A549 treated with Mapracorat at 1 μM for 4 hours (cell line): ENCODE results near the gene STIL. TPM values are rescaled to one million over a fixed set of nuclear protein-coding genes. Genes with fewer than 3 reads are reported as not detected.

Source experiments
- total RNA-seq: library from RNA; stranded (reverse); fragments of 200-300 nt; extraction: Qiagen RNA extraction; gene quantifications from 5 replicates; pipeline ENCODE4 v1.2.3, GENCODE V29; 2022

Gene STIL
- total RNA-seq = 8.6 to 10.6 TPM (median 9.9 TPM) in 5 replicates

DNA sequence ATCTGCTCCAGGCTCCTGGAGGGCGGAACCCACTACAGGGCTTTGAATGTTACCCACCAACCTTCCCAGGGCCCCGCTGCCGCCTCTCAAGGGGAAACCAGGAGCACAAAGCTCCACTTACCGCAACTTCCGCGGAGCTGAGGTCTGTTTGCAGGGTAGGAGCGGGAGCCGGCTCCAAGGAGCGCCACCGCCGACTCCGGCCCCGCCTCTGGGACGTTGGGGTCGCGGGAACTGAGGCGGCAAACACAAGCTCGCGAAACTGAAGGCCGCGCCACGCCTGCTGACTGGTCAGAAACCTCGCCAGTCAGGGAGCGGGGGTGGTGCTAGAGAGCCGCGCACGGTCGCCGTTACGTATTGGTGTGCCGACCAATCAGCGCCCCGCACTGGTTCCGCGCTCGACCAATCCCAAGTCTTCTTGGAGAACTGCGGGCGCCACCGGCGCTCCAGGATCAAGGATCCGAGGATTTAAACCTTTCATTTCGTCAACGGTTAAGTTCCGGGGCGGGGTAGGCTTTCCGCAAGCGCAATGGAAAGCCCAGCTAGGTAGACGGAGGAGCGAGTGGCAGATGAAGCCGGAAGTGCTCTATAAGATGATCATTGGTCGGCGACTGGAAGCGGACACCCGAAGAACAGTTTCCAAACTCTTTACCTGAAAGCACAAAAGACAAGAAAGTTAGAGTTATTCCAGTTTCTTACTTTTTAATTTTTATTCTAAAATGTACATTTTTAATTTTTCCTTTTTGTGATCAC is at the start of gene STIL:
Gene STIL, minus strand, starts transcription at position 233 of the 750 bp plus-strand sequence. CDS start 3,828 bp downstream, outside the sequence.

DNA sequence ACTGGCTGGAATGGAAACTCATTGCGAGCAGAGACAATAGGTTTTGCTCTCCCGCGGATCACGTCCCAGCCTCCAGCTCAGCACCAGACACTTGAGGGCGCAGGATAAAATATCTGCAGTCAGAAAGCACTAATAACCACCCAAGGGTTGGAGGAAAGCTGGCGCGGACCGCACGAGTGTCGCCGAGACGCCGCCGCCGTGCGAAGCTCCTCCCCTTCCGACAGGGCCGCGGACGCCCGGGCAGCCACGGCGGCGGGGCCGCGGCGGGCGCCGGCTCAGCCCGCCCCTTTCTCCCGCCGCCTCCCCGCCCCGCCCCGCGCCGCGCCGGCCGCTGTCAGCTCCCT is 19.6 kb upstream of the STIL start, which contains the start of gene CMPK1:
Gene CMPK1, plus strand, starts transcription at position 213 of the 344 bp plus-strand sequence. CDS start 156 bp downstream, outside the sequence.

DNA sequence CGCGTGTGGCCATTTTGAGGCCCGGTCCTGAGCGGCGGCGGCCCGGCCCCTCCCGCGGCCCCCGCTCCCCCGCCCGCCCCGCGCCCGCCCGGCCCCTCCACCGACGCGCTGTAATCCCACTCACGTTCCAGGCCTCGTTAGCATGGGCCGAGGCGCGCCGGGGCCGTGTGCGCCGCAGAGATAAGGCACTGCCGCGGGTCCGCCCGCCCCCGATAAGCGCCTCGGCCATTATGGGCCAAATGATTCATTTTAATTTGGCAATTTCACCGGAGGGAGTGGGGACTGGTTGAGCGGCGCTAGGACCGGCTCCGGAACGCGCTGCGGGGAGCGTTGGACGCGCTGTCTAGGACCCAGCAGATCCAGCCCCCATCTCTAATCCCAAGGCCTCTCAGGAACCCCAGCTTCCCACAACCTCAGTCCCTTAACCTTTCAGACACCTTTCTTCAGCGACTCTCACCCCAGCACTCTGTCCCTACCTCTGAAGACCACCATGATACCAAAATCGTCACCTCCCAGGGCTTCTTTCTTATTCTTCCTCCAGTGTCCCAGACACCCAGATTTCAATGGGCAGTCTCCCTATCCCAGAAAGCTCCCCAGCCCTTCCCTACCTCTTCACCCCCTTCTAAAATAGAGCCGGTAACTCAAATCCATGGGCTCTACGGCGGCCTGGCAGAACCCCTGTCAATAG is 81.6 kb downstream of the STIL start, which contains the start of gene TAL1:
Gene TAL1, minus strand, starts transcription at position 39 of the 688 bp plus-strand sequence. CDS start 6,337 bp downstream, outside the sequence.

Other genes with a start within 250 kb of the STIL start
- not detected in 5 replicates for gene CYP4Z1, start 246.9 kb downstream of the STIL start, total RNA-seq
- not detected in 5 replicates for gene CYP4A22, start 176.7 kb downstream of the STIL start, total RNA-seq
- 6.9 to 9.5 TPM (median 8.0 TPM) in 5 replicates for gene PDZK1IP1, start 124.1 kb downstream of the STIL start, total RNA-seq
- gene TAL1, start 81.9 kb downstream of the STIL start, total RNA-seq = not detected in 5 replicates
- 56.7 to 67.5 TPM (median 60.6 TPM) in 5 replicates for gene CMPK1, start 19.6 kb upstream of the STIL start, total RNA-seq
- 0.06 to 0.13 TPM (median 0.10 TPM) in 4 of 5 replicates, not detected in the other for gene FOXE3, start 102.1 kb upstream of the STIL start, total RNA-seq
- 0.41 to 0.58 TPM (median 0.50 TPM) in 5 replicates for gene FOXD2, start 123.9 kb upstream of the STIL start, total RNA-seq